ENCODE data around the gene TMEM150C. TPM values are rescaled to one million over a fixed set of nuclear protein-coding genes. Genes with fewer than 3 reads are reported as not detected.
"Not testable (repeated sequence)": the region's sequence is repeated elsewhere in the genome, so short reads cannot be mapped to it uniquely, and the experiment has no call there.

The TMEM150C gene
- polyA plus RNA-seq, 1 experiment = 0.96 TPM

GRCh38 chr4:82559735-82560120 is 2.1 kb downstream of the TMEM150C start:
- Histone ChIP-seq H3K36me3 (ENCODE audit: control insufficient read depth, insufficient read depth, low read length) (no peaks in the 10 kb centered on the region), H3K4me3 (ENCODE audit: low read depth, low read length) (no peak overlapping the region), H3K27me3 (ENCODE audit: control insufficient read depth, insufficient read depth, low read length) (peaks cover 10% of the 10 kb centered on the region)
- no peak for DNase-seq (ENCODE audit: low read depth)
- POLR2A ChIA-PET = no interaction called here
- CTCF ChIA-PET = interaction anchor here (0.8 to 0.9 kb wide), 2 partner anchors 8 to 239 kb away, joined by 3 to 4 read pairs; partner anchors contain the start of gene SCD5
- TF ChIP-seq CTCF (IDR thresholded peaks at IDR 0.05; ENCODE audit: insufficient read depth, low read depth, low read length) = no peak

GRCh38 chr4:82559090-82559734 is 2.6 kb downstream of the TMEM150C start:
- CTCF ChIA-PET = interaction anchor here (0.7 kb wide), 1 partner anchor 277 kb away, joined by 5 read pairs; no protein-coding TSS in a partner anchor
- H3K36me3 ChIP-seq (ENCODE audit: control insufficient read depth, insufficient read depth, low read length); POLR2A ChIA-PET; DNase-seq (ENCODE audit: low read depth); H3K4me3 ChIP-seq (ENCODE audit: low read depth, low read length): not testable (repeated sequence)
- H3K27me3 ChIP-seq (ENCODE audit: control insufficient read depth, insufficient read depth, low read length) = peaks cover 10% of the 10 kb centered on the region

- ChIA-PET POLR2A (no interaction called here), CTCF (interaction anchor here (1.3 to 1.5 kb wide), 2 partner anchors 11 to 15 kb away, joined by 3 to 4 read pairs; no protein-coding TSS in a partner anchor)
- no peak for DNase-seq (ENCODE audit: low read depth)
- Histone ChIP-seq H3K36me3 (ENCODE audit: control insufficient read depth, insufficient read depth, low read length) (no peaks in the 10 kb centered on the region), H3K27me3 (ENCODE audit: control insufficient read depth, insufficient read depth, low read length) (peaks cover 1% of the 10 kb centered on the region), H3K4me3 (ENCODE audit: low read depth, low read length) (no peak overlapping the region)
- TF ChIP-seq CTCF (IDR thresholded peaks at IDR 0.05; ENCODE audit: insufficient read depth, low read depth, low read length) = 0 out of 2 replicates have a peak, but pooled peaks have one; percentile 13
These were observed 6.5 kb downstream of the TMEM150C start for GRCh38 chr4:82555276-82555675.

- Histone ChIP-seq H3K36me3 (ENCODE audit: control insufficient read depth, insufficient read depth, low read length) (no peaks in the 10 kb centered on the region), H3K4me3 (ENCODE audit: low read depth, low read length) (no peak overlapping the region), H3K27me3 (ENCODE audit: control insufficient read depth, insufficient read depth, low read length) (no peaks in the 10 kb centered on the region; the same call in none of the 2 replicates)
- ChIA-PET CTCF (no interaction called here), POLR2A (no interaction called here)
- TF ChIP-seq CTCF (IDR thresholded peaks at IDR 0.05; ENCODE audit: insufficient read depth, low read depth, low read length) = no peak
- no peak for DNase-seq (ENCODE audit: low read depth)
These were observed 8.8 kb downstream of the TMEM150C start for GRCh38 chr4:82553020-82553419.

GRCh38 chr4:82551734-82552133 is 10.1 kb downstream of the TMEM150C start:
- ChIA-PET CTCF (interaction anchor here (1.3 to 1.4 kb wide), 2 partner anchors 8 to 39 kb away, joined by 4 read pairs; no protein-coding TSS in a partner anchor), POLR2A (no interaction called here)
- Histone ChIP-seq H3K4me3 (ENCODE audit: low read depth, low read length) (no peak overlapping the region), H3K27me3 (ENCODE audit: control insufficient read depth, insufficient read depth, low read length) (no peaks in the 10 kb centered on the region; the same call in none of the 2 replicates), H3K36me3 (ENCODE audit: control insufficient read depth, insufficient read depth, low read length) (no peaks in the 10 kb centered on the region)
- TF ChIP-seq CTCF (IDR thresholded peaks at IDR 0.05; ENCODE audit: insufficient read depth, low read depth, low read length) = no peak
- DNase-seq (ENCODE audit: low read depth) = no peak

GRCh38 chr4:82547850-82548249 is 13.9 kb downstream of the TMEM150C start:
- H3K27me3 ChIP-seq (ENCODE audit: control insufficient read depth, insufficient read depth, low read length); H3K4me3 ChIP-seq (ENCODE audit: low read depth, low read length); DNase-seq (ENCODE audit: low read depth); POLR2A ChIA-PET; H3K36me3 ChIP-seq (ENCODE audit: control insufficient read depth, insufficient read depth, low read length): not testable (repeated sequence)
- CTCF ChIA-PET = interaction anchor here (1.0 to 1.5 kb wide), 2 partner anchors 14 to 86 kb away, joined by 3 to 4 read pairs; no protein-coding TSS in a partner anchor

Measured in BJ (cell line).